Measurements from ENCODE around the gene SEC22C.
"Not testable (repeated sequence)": the region's sequence is repeated elsewhere in the genome, so short reads cannot be mapped to it uniquely, and the experiment has no call there.

The SEC22C gene

DNA sequence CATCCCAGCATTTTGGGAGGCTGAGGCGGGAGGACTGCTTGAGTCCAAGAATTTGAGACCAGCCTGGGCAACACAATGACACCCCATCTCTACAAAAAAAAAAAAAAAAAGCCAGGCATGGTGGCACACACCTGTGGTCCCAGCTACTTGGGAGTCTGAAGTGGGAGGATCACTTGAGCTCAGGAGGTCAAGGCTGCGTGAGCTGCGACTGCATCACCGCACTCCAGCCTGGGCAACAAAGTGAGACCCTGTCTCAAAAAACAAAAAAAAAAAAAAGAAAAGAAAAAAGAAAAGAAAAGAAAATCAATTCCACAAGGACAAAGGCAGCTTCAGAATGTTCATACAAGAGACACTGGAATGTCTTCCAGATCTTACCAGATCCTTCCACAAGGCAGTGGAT lies 2.4 kb downstream of the SEC22C start:
- DNase-seq = not testable (repeated sequence)

- no peak for DNase-seq
Measured at GRCh38 chr3:42578054-42578453, 3.7 kb downstream of the SEC22C start.

DNA sequence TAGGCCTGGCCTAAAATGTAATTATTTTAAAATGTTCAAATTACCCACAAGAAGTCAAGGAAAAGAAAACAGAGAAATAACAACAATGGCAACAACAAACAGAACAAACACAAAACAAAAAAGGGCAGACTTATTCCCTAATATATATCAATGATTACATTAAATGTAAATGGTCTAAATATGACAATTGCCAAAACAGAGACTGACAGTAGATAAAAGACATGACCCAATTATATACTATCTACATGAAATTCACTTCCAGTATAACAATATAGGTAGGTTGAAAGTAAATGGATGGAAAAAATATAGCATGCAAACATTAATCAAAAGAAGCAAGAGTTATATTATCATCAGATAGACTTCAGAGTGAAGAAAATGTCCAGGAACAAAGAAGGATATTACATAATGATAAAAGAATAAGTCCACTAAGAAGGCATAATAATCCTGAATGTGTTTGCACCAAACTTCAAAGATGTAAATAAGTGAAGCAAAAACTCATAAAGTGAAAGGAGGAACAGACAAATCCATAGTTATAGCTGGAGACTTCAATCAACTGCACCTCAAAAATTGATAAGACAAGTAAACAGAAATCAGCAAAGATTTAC lies 6.5 kb downstream of the SEC22C start:
- DNase-seq = no peak

GRCh38 chr3:42572278-42572677 lies 9.5 kb downstream of the SEC22C start:
- DNase-seq = no peak

DNA sequence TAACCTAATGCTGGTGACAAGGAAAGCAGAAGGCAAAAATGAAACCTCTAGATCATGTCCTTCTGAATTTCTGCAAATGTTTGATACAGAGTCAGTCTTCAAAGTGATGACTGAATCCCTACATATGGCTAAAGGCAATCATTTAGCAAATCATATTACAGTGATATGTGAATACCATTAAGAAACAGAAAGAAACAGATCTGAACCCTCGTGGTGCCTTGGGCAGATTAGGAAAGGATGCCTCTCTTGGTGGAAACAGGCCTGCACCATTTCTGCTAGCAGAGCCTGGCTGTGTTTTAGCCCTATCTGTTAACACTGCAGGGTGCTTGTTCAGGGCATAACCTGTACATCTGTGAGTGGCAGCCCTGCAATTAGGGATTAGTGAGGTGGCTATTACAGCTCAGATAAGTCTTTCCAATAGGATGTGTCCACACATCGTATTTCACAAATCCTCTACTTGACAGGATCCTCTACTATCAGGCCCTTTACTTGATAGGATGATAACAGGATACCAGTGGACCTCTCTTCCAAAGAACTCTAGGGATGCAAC lies 12.1 kb downstream of the SEC22C start:
- no peak for DNase-seq

- no peak for DNase-seq
Measured at GRCh38 chr3:42562047-42562907, 19.5 kb downstream of the SEC22C start.

- DNase-seq = no peak
Measured at GRCh38 chr3:42557854-42558253, 23.9 kb downstream of the SEC22C start.

DNA sequence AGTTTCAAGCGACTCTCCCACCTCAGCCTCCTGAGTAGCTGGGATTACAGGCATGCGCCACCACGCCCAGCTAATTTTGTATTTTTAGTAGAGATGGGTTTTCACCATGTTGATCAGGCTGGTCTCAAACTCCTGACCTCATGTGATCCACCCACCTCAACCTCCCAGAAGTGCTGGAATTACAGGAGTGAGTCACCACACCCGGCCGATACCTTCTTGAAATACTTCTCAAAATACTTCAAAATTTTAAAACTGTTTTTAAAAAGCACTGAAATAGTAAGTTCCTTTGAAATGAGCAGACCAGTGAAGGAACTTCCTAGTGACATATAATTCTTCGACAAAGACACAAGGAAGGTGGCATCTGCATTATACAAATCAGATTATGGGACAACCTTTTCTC lies 24.9 kb downstream of the SEC22C start:
- DNase-seq = not testable (repeated sequence)

DNA sequence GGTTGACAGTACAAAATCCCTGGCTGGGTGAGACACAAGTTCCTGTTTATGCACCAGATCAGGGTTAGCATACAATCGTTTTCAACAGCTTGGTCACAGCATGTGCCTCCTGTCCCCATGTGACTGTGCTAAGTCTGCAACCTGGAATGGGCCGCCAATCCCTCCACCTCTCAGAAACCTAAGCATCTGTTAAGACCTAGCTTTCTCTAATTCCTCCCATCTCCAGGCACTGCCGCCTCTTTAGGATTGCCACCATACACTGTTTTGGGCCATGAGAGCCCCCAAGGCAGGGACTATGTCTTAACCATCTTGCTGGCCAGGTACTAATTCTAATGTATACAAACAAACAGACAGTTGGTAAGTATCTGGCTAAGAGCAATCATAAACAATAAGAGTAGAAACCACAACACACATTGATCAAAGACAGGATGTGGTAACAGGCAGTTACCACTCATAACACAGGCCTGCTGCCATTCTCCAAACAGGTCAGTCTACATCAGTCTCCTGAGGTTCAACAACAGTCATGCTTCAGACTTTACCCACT lies 25.6 kb downstream of the SEC22C start:
- no peak for DNase-seq

GRCh38 chr3:42552830-42553229 lies 28.9 kb downstream of the SEC22C start:
- DNase-seq = no peak

- no peak for DNase-seq
Measured at GRCh38 chr3:42550250-42550649, 31.5 kb downstream of the SEC22C start.

- no peak for DNase-seq
Measured at GRCh38 chr3:42549131-42549530, 32.6 kb downstream of the SEC22C start.

DNA sequence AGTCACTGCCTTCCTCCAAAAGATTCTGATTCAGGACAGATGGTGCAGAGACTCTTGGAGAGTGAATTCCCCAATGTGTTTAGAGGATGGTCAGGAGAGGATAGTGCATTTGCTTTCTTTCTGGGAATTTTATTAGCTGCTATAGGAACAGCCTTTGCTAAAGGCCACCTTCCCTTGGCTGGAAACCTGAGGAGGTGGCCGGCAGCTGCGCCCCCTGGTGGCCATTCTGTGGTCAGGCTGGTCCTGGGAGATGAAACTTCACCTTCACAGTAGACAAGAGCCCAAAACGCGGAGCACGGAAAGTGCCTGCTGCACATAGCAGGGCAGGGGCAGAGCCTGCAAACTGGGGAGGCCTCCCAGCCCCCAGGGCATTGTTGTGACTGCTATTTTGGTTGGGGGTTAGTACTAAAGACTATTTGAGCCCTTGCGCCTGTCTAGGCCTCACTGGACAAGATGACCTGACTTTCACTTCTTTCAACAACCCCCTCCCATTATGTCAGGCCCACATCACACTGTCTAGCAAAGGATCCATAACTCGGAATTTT lies 34.3 kb downstream of the SEC22C start:
- DNase-seq = peak; percentile 28

GRCh38 chr3:42546691-42547213 lies 35.0 kb downstream of the SEC22C start:
- no peak for DNase-seq

GRCh38 chr3:42545284-42545900 lies 36.4 kb downstream of the SEC22C start:
- no peak for DNase-seq

DNA sequence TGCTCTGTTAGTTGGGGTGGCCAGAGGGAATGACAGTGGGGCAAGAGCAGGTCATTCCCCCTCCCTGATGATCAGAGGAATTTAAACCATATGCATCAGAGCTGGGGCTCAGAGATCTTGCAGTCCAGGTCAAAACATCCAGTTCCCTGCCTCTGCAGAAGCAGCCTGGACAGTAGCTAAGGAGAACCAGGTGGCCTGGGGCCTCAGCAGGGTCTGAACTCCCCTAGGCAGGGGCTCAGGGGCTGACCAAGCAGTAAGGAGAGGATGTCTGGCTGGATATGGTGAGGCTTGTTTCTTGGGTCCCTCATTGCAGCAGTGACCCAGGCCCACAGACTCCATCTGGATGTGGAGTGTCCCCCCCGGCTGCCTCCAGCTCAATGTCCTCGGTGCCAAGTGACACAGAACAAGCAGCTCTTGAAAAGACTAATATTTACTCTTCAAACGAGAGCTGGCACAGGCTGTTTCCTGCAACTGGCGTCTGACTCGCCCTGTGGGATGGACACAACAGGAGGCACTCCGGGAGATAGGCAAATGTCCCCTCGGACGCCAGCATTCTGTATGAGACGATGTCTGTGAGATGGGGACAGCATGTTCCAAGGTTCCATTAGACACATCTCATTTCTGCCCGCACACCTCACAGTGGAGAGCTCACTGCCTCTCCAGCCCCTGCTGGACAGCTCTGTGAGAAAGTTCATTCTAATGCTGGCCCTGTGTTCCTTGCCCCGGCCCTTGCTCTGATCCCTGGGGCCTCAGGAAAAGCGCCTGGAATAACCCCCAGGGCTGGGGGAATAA lies 37.1 kb downstream of the SEC22C start:
- no peak for DNase-seq

GRCh38 chr3:42541079-42541478 lies 40.7 kb downstream of the SEC22C start:
- no peak for DNase-seq

- no peak for DNase-seq
Measured at GRCh38 chr3:42539871-42540714, 41.7 kb downstream of the SEC22C start.

DNA sequence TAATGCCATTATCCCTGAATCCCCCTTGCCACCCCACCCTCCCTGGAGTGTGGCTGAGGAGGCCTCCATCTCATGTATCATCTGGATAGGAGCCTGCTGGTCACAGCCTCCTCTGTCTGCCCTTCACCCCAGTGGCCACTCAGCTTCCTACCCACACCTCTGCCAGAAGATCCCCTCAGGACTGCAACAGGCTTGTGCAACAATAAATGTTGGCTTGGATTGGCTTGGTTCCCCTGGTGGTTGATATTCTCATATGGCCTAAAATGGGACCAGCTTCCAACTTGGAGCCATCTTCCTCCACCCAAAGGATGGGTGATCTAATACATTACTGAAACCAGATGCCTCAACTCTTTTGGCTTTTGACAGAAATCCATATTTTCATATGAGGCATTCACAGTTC lies 44.4 kb downstream of the SEC22C start:
- DNase-seq = no peak

- DNase-seq = no peak
Measured at GRCh38 chr3:42535981-42536784, 45.6 kb downstream of the SEC22C start.
